ENCODE results near the gene MKLN1.
A peak's percentile ranks its signal among the peaks of the same experiment; 100 is the strongest.

The MKLN1 gene

GRCh38 chr7:131507592-131508331, 180.1 kb downstream of the MKLN1 start:
- DNase-seq (ENCODE audit: low spot score) (no peak), ATAC-seq (ENCODE audit: low read depth) (peak; percentile 79)
- H3K4me3 ChIP-seq (ENCODE audit: severe bottlenecking) = no peak overlapping the region
- TF ChIP-seq CTCF (IDR thresholded peaks at IDR 0.05; ENCODE audit: poor library complexity, severe bottlenecking) = peak; percentile 94
- no peaks in the 10 kb centered on the region for H3K36me3 ChIP-seq (ENCODE audit: low read depth)
- no peaks in the 10 kb centered on the region for H3K4me1 ChIP-seq (ENCODE audit: insufficient read depth, poor library complexity, severe bottlenecking)
- H3K27ac ChIP-seq (ENCODE audit: poor library complexity, severe bottlenecking) = no peak overlapping the region
- H3K9me3 ChIP-seq (ENCODE audit: severe bottlenecking) = no peaks in the 10 kb centered on the region
- no peaks in the 10 kb centered on the region for H3K27me3 ChIP-seq (ENCODE audit: insufficient read depth, poor library complexity, severe bottlenecking)

DNA sequence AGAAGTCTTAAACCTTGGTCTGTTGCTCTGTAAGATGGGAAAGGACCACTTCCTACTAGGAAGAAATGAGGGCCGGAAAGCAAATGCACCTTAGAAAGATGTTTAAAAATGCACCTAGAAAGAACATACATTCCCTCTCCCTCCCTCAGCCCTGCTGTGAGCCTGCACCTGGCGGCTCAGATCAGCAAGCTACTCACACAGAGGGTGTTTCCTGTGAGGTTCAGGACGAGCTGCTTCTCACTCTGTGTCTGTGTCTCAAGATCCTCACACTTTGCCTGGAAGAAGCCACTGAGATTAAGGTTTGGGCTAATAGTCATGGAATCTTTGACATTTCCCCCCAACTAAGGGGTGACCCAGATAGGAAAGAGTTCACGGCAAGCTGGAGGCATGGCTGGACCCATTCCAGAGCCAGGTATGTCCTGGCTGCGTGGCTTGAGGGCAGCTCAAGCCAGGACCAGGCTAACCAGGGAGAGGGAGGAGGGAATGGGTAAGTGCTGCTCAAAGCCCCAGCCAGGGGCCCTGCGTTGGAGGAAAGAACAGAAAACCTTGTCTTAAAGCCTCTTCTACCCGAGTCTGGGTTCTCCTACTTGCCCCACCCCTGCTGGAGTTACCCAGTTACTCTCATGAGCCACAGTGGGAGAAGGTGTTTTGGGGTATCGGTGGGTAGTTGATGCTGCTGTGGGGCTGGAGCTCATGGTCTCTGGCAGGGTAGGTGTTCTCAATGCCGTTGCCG, 181.2 kb downstream of the MKLN1 start:
- DNase-seq (ENCODE audit: low spot score) (no peak), ATAC-seq (ENCODE audit: low read depth) (no peak)
- no peak for TF ChIP-seq CTCF (IDR thresholded peaks at IDR 0.05; ENCODE audit: poor library complexity, severe bottlenecking)
- H3K36me3 ChIP-seq (ENCODE audit: low read depth) = no peaks in the 10 kb centered on the region
- H3K4me3 ChIP-seq (ENCODE audit: severe bottlenecking) = no peak overlapping the region
- no peak overlapping the region for H3K27ac ChIP-seq (ENCODE audit: poor library complexity, severe bottlenecking)
- no peaks in the 10 kb centered on the region for H3K27me3 ChIP-seq (ENCODE audit: insufficient read depth, poor library complexity, severe bottlenecking)
- H3K9me3 ChIP-seq (ENCODE audit: severe bottlenecking) = no peaks in the 10 kb centered on the region
- no peaks in the 10 kb centered on the region for H3K4me1 ChIP-seq (ENCODE audit: insufficient read depth, poor library complexity, severe bottlenecking)

GRCh38 chr7:131509781-131510180, 182.1 kb downstream of the MKLN1 start:
- DNase-seq (ENCODE audit: low spot score) (no peak), ATAC-seq (ENCODE audit: low read depth) (no peak)
- Histone ChIP-seq H3K4me1 (ENCODE audit: insufficient read depth, poor library complexity, severe bottlenecking) (no peaks in the 10 kb centered on the region), H3K9me3 (ENCODE audit: severe bottlenecking) (no peaks in the 10 kb centered on the region), H3K4me3 (ENCODE audit: severe bottlenecking) (no peak overlapping the region), H3K27me3 (ENCODE audit: insufficient read depth, poor library complexity, severe bottlenecking) (no peaks in the 10 kb centered on the region), H3K27ac (ENCODE audit: poor library complexity, severe bottlenecking) (no peak overlapping the region), H3K36me3 (ENCODE audit: low read depth) (no peaks in the 10 kb centered on the region)
- no peak for TF ChIP-seq CTCF (IDR thresholded peaks at IDR 0.05; ENCODE audit: poor library complexity, severe bottlenecking)

DNA sequence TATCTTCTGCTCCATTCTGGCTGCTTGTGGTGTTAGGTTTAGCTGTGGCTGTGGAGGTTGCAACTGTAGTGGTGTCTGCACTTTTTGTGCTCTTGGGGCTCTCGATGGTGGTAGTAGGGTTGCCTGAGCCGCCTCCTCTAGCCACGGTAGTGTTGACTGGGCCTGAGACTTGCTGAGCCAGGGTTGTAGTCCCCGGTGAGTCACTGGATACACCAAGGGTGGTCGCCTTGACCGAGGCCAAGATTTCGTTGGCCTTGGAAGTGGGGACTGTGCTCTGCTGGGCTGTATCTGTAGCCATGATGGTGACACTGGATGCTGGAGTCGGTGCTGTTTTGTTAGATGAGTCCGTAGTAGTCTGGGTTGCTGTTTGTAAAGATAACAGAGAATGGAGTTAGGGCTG, 183.4 kb downstream of the MKLN1 start:
- DNase-seq (ENCODE audit: low spot score) = no peak

More for the DNA sequence above, 183.4 kb downstream of the MKLN1 start:
- no peaks in the 10 kb centered on the region for H3K4me1 ChIP-seq (ENCODE audit: insufficient read depth, poor library complexity, severe bottlenecking)
- no peak for ATAC-seq (ENCODE audit: low read depth)
- H3K4me3 ChIP-seq (ENCODE audit: severe bottlenecking) = no peak overlapping the region
- H3K9me3 ChIP-seq (ENCODE audit: severe bottlenecking) = no peaks in the 10 kb centered on the region
- no peak overlapping the region for H3K27ac ChIP-seq (ENCODE audit: poor library complexity, severe bottlenecking)
- H3K27me3 ChIP-seq (ENCODE audit: insufficient read depth, poor library complexity, severe bottlenecking) = no peaks in the 10 kb centered on the region
- H3K36me3 ChIP-seq (ENCODE audit: low read depth) = no peaks in the 10 kb centered on the region
- no peak for TF ChIP-seq CTCF (IDR thresholded peaks at IDR 0.05; ENCODE audit: poor library complexity, severe bottlenecking)

Measured in RWPE2 (cell line).